CD14-positive monocyte (primary cell): Measurements from ENCODE around the gene WDR41. TPM values are rescaled to one million over a fixed set of nuclear protein-coding genes. Genes with fewer than 3 reads are reported as not detected.

ENCODE experiments used
- DNase-seq, 3 donors: peaks; one replicate each; pipeline ENCODE4 v3.0.0-alpha.2; 2011 to 2022
- H2AFZ ChIP-seq: 2 replicates; pipeline ENCODE4 v1.6.0; 2012; ENCODE audit warnings: mild to moderate bottlenecking, low read depth, low read length, inconsistent platforms; ENCODE audit not compliant: insufficient read depth, poor library complexity, severe bottlenecking
- H3K27ac ChIP-seq, 2 donors: 1 replicate in 1 of 2; 2 replicates in 1 of 2; pipeline ENCODE4 v1.5.1; 2012 to 2013; ENCODE audit warnings: low read length in 2 of 2, control low read depth in 1 of 2, inconsistent platforms in 1 of 2, low read depth in 1 of 2, mild to moderate bottlenecking in 1 of 2
- H3K27me3 ChIP-seq, 2 donors: one replicate each; pipeline versions ENCODE4 v1.6.0 to v1.6.1; 2011 to 2013; ENCODE audit warnings: low read length in 2 of 2; ENCODE audit not compliant: control insufficient read depth in 2 of 2, insufficient read depth in 2 of 2
- H3K36me3 ChIP-seq, 2 donors: replicated peaks in 1 of 2; 1 replicate in 1 of 2; 2 replicates in 1 of 2; pipeline versions ENCODE4 v1.5.1 to v1.6.1; 2012 to 2013; ENCODE audit warnings: low read length in 2 of 2, control low read depth in 1 of 2, inconsistent platforms in 1 of 2, mild to moderate bottlenecking in 1 of 2; ENCODE audit not compliant: insufficient read depth in 2 of 2, control insufficient read depth in 1 of 2
- H3K4me1 ChIP-seq, 2 donors: 1 replicate in 1 of 2; 2 replicates in 1 of 2; pipeline versions ENCODE4 v1.5.1 to v1.6.1; 2012 to 2013; ENCODE audit warnings: low read length in 2 of 2, control low read depth in 1 of 2, inconsistent platforms in 1 of 2, mild to moderate bottlenecking in 1 of 2, moderate library complexity in 1 of 2; ENCODE audit not compliant: insufficient read depth in 2 of 2, control insufficient read depth in 1 of 2
- H3K4me2 ChIP-seq: replicated peaks from 2 replicates; pipeline ENCODE3; 2012; ENCODE audit warnings: low read length, moderate library complexity, mild to moderate bottlenecking; ENCODE audit not compliant: poor library complexity, severe bottlenecking; ENCODE audit errors: extremely low read depth
- H3K4me3 ChIP-seq, 3 experiments: fragments of 200-600 bp in 1 of 3; sonication (generic) in 1 of 3; replicated peaks in 1 of 3; 1 replicate in 2 of 3; 2 replicates in 1 of 3; pipeline ENCODE4 v1.5.1; 2011 to 2013; ENCODE audit warnings: low read length in 3 of 3, mild to moderate bottlenecking in 3 of 3, control low read depth in 2 of 3, low read depth in 2 of 3, inconsistent platforms in 1 of 3, moderate library complexity in 1 of 3
- H3K79me2 ChIP-seq: 2 replicates; pipeline ENCODE4 v1.6.0; 2012; ENCODE audit warnings: mild to moderate bottlenecking, control low read depth, inconsistent platforms, low read length, moderate library complexity; ENCODE audit not compliant: insufficient read depth
- H3K9ac ChIP-seq: 2 replicates; pipeline ENCODE4 v1.6.0; 2017; ENCODE audit warnings: low read length, mild to moderate bottlenecking; ENCODE audit not compliant: insufficient read depth, poor library complexity, severe bottlenecking
- H3K9me3 ChIP-seq, 2 donors: replicated peaks in 1 of 2; 1 replicate in 1 of 2; 2 replicates in 1 of 2; pipeline versions ENCODE4 v1.5.1 to v1.6.1; 2012 to 2013; ENCODE audit warnings: low read length in 2 of 2, control low read depth in 1 of 2; ENCODE audit not compliant: control insufficient read depth in 1 of 2, insufficient read depth in 1 of 2
- H4K20me1 ChIP-seq: 2 replicates; pipeline ENCODE4 v1.6.0; 2012; ENCODE audit warnings: mild to moderate bottlenecking, low read length, control low read depth, moderate library complexity; ENCODE audit not compliant: insufficient read depth
- H3K27ac Mint-ChIP-seq, 7 donors: one replicate each; pipeline ENCODE4 v1.8.0; 2020; ENCODE audit warnings: mild to moderate bottlenecking in 7 of 7, mixed read lengths in 7 of 7, moderate library complexity in 6 of 7, inconsistent platforms in 2 of 7
- H3K27me3 Mint-ChIP-seq, 3 donors: one replicate each; pipeline ENCODE4 v1.8.0; 2021 to 2022; ENCODE audit warnings: low read depth in 3 of 3, mild to moderate bottlenecking in 3 of 3, mixed read lengths in 3 of 3, moderate library complexity in 3 of 3, inconsistent platforms in 1 of 3
- H3K36me3 Mint-ChIP-seq, 2 donors: one replicate each; pipeline ENCODE4 v1.8.0; 2020; ENCODE audit warnings: mixed read lengths in 2 of 2, inconsistent platforms in 1 of 2, mild to moderate bottlenecking in 1 of 2
- H3K4me1 Mint-ChIP-seq: one replicate; pipeline ENCODE4 v1.8.0; 2020; ENCODE audit warnings: mild to moderate bottlenecking, mixed read lengths
- H3K4me3 Mint-ChIP-seq, 2 donors: one replicate each; pipeline ENCODE4 v1.8.0; 2020; ENCODE audit warnings: mild to moderate bottlenecking in 2 of 2, mixed read lengths in 2 of 2, moderate library complexity in 1 of 2
- H3K9me3 Mint-ChIP-seq, 7 donors: one replicate each; pipeline ENCODE4 v1.8.0; 2020 to 2022; ENCODE audit warnings: mixed read lengths in 7 of 7, mild to moderate bottlenecking in 6 of 7, moderate library complexity in 6 of 7, inconsistent platforms in 2 of 7
- CTCF ChIP-seq: fragments of 200-600 bp; IDR thresholded peaks from one replicate; pipeline ENCODE4 v1.8.0; 2022; ENCODE audit warnings: antibody characterized with exemption, mild to moderate bottlenecking
- WGBS: methylation state at CpG from one replicate; pipeline ENCODE4 v1.1.5; 2013; ENCODE audit warnings: missing lambda C conversion rate; ENCODE audit not compliant: insufficient coverage; 5-methylcytosine and 5-hydroxymethylcytosine counted together
- intact Hi-C, 2 donors: fragments of 100-400 bp; cut with micrococcal nuclease; formaldehyde crosslinking; loops; one replicate each; pipeline versions ENCODE4 v1.15.0 to v1.15.1; 2023
- polyA plus RNA-seq, 3 donors: library from polyadenylated mRNA; depleted of rRNA in 1 of 3; unstranded in 2 of 3; stranded (reverse) in 1 of 3; fragments of 300-500 nt in 2 of 3; fragments of >200 nt in 1 of 3; fragmentation: Illumina TruSeq in 2 of 3; gene quantifications; 1 replicate in 2 of 3; 2 replicates in 1 of 3; pipeline ENCODE4 v1.2.3, GENCODE V29; 2012 to 2021

The WDR41 gene
- polyA plus RNA-seq, 3 donors: 19.6 to 64.0 (median 47.5) TPM

GRCh38 chr5:77418601-77419581 is 73.2 kb downstream of the WDR41 start:
- peaks cover 0 to 2% (median 0%) of the 10 kb centered on the region in 7 donors for H3K9me3 Mint-ChIP-seq
- no peak for DNase-seq
- no peak overlapping the region for H2AFZ ChIP-seq
- H3K4me1 ChIP-seq: no peaks in the 10 kb centered on the region
- no peaks in the 10 kb centered on the region for H3K79me2 ChIP-seq
- H3K9me3 ChIP-seq: no peaks in the 10 kb centered on the region
- H3K4me1 Mint-ChIP-seq: no peaks in the 10 kb centered on the region
- H4K20me1 ChIP-seq: no peaks in the 10 kb centered on the region
- no peaks in the 10 kb centered on the region for H3K36me3 ChIP-seq
- H3K4me3 ChIP-seq: no peak overlapping the region
- H3K4me3 Mint-ChIP-seq: no peak overlapping the region
- H3K27ac Mint-ChIP-seq: peak overlapping the region in 1 of 7 donors; percentile 27
- intact Hi-C loops: no loop called here
- 100% methylated on average over 3 of the region's 13 CpGs for WGBS
- H3K36me3 Mint-ChIP-seq: peaks cover 1 to 2% of the 10 kb centered on the region in 2 donors
- no peaks in the 10 kb centered on the region for H3K27me3 ChIP-seq
- TF ChIP-seq CTCF: no peak
- no peak overlapping the region for H3K9ac ChIP-seq
- H3K27ac ChIP-seq: no peak overlapping the region
- peaks cover 0 to 3% (median 3%) of the 10 kb centered on the region in 3 donors for H3K27me3 Mint-ChIP-seq
- H3K4me2 ChIP-seq: no peak overlapping the region

GRCh38 chr5:77418162-77418561 is 74.0 kb downstream of the WDR41 start:
- no peaks in the 10 kb centered on the region for H3K4me1 Mint-ChIP-seq
- Histone ChIP-seq H3K4me3 (no peak overlapping the region), H3K9me3 (no peaks in the 10 kb centered on the region), H2AFZ (no peak overlapping the region), H3K79me2 (no peaks in the 10 kb centered on the region), H3K4me2 (no peak overlapping the region), H3K27ac (no peak overlapping the region), H3K27me3 (no peaks in the 10 kb centered on the region), H3K9ac (no peak overlapping the region), H3K4me1 (no peaks in the 10 kb centered on the region), H3K36me3 (no peaks in the 10 kb centered on the region), H4K20me1 (no peaks in the 10 kb centered on the region)
- H3K9me3 Mint-ChIP-seq: no peaks in the 10 kb centered on the region
- TF ChIP-seq CTCF: no peak
- H3K27ac Mint-ChIP-seq: no peak overlapping the region
- peaks cover 0 to 3% (median 3%) of the 10 kb centered on the region in 3 donors for H3K27me3 Mint-ChIP-seq
- intact Hi-C loops: no loop called here
- no peak for DNase-seq
- H3K36me3 Mint-ChIP-seq: no peaks in the 10 kb centered on the region
- no peak overlapping the region for H3K4me3 Mint-ChIP-seq
- 92% methylated on average over 2 of the region's 5 CpGs for WGBS
